PC-3 (cell line): ENCODE measurements around the gene SLC9A8.

Source experiments
- EZH2 ChIP-seq: fragments of 300-600 bp; sonication (generic); IDR thresholded peaks from one replicate; pipeline ENCODE4 v1.6.1; 2017; ENCODE audit warnings: antibody characterized with exemption, mild to moderate bottlenecking, low read length; ENCODE audit not compliant: unreplicated experiment
- TF ChIP-seq, protein P1 (sequence below): fragments of 300-600 bp; sonication (generic); conservative IDR thresholded peaks from 2 replicates; pipeline ENCODE4 v1.5.1; 2017; ENCODE audit warnings: antibody characterized with exemption, low read depth, mild to moderate bottlenecking, low read length

DNA sequence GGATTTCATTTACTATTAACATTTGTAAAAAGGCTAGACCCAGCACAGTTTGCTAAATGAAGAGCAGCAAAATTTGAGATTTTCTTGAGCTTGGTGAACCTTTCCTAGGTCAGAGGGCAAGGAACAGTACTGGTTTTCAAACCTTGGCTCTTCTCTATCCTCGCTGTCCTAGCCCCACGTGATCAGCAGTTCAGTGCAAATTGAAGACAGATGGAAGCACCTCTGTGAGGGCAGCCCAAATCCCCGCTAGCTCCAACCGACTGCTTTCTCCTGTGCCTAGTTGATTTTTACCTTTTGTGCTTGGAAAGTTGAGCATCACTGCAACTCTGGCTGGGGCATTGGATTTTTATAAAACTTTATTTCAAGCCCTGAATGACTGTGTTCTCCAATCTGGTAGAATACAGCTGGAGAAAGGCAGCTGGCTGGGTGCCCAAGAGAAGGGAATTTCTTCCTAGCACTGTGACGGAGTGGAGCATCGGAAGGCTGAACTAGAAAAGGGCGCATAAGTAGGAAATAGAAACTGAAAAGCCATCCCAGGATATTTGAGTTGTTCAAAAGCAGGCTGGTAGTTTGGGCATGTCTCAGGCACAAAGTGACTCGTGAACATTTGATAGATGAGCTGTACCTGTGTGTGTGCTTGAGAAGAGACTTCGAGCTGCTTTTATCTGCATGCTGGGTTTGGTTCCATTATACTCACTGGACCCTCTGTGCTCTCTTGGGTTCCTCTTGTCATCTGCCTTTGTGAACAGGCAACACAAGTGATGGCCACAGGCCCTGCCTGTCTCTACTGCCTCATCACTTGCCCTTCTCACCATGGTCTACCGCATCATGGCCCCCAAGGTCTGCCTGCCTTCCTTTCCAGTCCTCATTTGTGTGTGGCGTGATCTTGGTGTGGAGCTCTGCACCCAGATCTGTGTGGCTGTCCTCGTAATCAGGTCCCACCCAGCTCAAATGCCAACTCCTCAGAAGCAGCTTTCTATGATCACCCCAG lies 125.8 kb downstream of the SLC9A8 start:
- TF ChIP-seq, protein P1, sequence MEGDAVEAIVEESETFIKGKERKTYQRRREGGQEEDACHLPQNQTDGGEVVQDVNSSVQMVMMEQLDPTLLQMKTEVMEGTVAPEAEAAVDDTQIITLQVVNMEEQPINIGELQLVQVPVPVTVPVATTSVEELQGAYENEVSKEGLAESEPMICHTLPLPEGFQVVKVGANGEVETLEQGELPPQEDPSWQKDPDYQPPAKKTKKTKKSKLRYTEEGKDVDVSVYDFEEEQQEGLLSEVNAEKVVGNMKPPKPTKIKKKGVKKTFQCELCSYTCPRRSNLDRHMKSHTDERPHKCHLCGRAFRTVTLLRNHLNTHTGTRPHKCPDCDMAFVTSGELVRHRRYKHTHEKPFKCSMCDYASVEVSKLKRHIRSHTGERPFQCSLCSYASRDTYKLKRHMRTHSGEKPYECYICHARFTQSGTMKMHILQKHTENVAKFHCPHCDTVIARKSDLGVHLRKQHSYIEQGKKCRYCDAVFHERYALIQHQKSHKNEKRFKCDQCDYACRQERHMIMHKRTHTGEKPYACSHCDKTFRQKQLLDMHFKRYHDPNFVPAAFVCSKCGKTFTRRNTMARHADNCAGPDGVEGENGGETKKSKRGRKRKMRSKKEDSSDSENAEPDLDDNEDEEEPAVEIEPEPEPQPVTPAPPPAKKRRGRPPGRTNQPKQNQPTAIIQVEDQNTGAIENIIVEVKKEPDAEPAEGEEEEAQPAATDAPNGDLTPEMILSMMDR = no peak
- no peak for TF ChIP-seq EZH2
